Astrocyte (in vitro differentiated cells and primary cell): ENCODE measurements around the gene SH2D6. TPM values are rescaled to one million over a fixed set of nuclear protein-coding genes. Genes with fewer than 3 reads are reported as not detected.
"Not testable (repeated sequence)": the region's sequence is repeated elsewhere in the genome, so short reads cannot be mapped to it uniquely, and the experiment has no call there.

Source experiments
- DNase-seq: peaks from one replicate; pipeline ENCODE4 v3.0.0-alpha.2; 2010; ENCODE audit warnings: low read depth
- FAIRE-seq: peaks from 2 replicates; lab custom pipeline; 2011; peaks lifted over from hg19 to GRCh38; lab: Jason Lieb, UNC
- H2AFZ ChIP-seq: 2 replicates; pipeline ENCODE4 v1.6.0; 2012; ENCODE audit warnings: low read depth, low read length, inconsistent platforms
- H3K27ac ChIP-seq: 2 replicates; pipeline ENCODE4 v1.5.1; 2011; ENCODE audit warnings: low read depth, low read length, inconsistent platforms
- H3K27me3 ChIP-seq: 2 replicates; pipeline ENCODE4 v1.6.0; 2011; ENCODE audit warnings: low read length, inconsistent platforms; ENCODE audit not compliant: insufficient read depth
- H3K36me3 ChIP-seq: 2 replicates; pipeline ENCODE4 v1.5.1; 2011; ENCODE audit warnings: low read length, inconsistent platforms; ENCODE audit not compliant: insufficient read depth
- H3K4me1 ChIP-seq: 2 replicates; pipeline ENCODE4 v1.5.1; 2011; ENCODE audit warnings: low read length, inconsistent platforms; ENCODE audit not compliant: insufficient read depth
- H3K4me2 ChIP-seq: 2 replicates; pipeline ENCODE4 v1.6.0; 2012; ENCODE audit warnings: low read length, inconsistent platforms
- H3K4me3 ChIP-seq: 2 replicates; pipeline ENCODE4 v1.5.1; 2011; ENCODE audit warnings: low read depth, mild to moderate bottlenecking, low read length, inconsistent platforms; ENCODE audit not compliant: insufficient read depth
- H3K79me2 ChIP-seq: 2 replicates; pipeline ENCODE4 v1.6.0; 2012; ENCODE audit warnings: mild to moderate bottlenecking, low read length, inconsistent platforms; ENCODE audit not compliant: insufficient read depth
- H3K9ac ChIP-seq: 2 replicates; pipeline ENCODE4 v1.6.0; 2012; ENCODE audit warnings: mild to moderate bottlenecking, low read length, inconsistent platforms
- H3K9me3 ChIP-seq: 2 replicates; pipeline ENCODE4 v1.5.1; 2012; ENCODE audit warnings: low read depth, mild to moderate bottlenecking, low read length, inconsistent platforms; ENCODE audit not compliant: insufficient read depth
- H4K20me1 ChIP-seq: 2 replicates; pipeline ENCODE4 v1.6.0; 2012; ENCODE audit warnings: low read length, inconsistent platforms; ENCODE audit not compliant: insufficient read depth
- H3K27ac Mint-ChIP-seq: one replicate; pipeline ENCODE4 v1.8.0; 2021; ENCODE audit warnings: mild to moderate bottlenecking, mixed read lengths; ENCODE audit not compliant: unreplicated experiment
- H3K27me3 Mint-ChIP-seq: one replicate; pipeline ENCODE4 v1.8.0; 2021; ENCODE audit warnings: low read depth, mixed read lengths; ENCODE audit not compliant: unreplicated experiment
- H3K36me3 Mint-ChIP-seq: one replicate; pipeline ENCODE4 v1.8.0; 2021; ENCODE audit warnings: low read depth, mixed read lengths; ENCODE audit not compliant: unreplicated experiment
- H3K4me1 Mint-ChIP-seq: one replicate; pipeline ENCODE4 v1.8.0; 2021; ENCODE audit warnings: low read depth, mixed read lengths; ENCODE audit not compliant: unreplicated experiment
- H3K4me3 Mint-ChIP-seq: one replicate; pipeline ENCODE4 v1.8.0; 2021; ENCODE audit warnings: mild to moderate bottlenecking, moderate library complexity, mixed read lengths; ENCODE audit not compliant: unreplicated experiment
- H3K9me3 Mint-ChIP-seq: one replicate; pipeline ENCODE4 v1.8.0; 2021; ENCODE audit warnings: mild to moderate bottlenecking, mixed read lengths; ENCODE audit not compliant: unreplicated experiment
- CTCF ChIP-seq: IDR thresholded peaks from 2 replicates; pipeline ENCODE4 v1.5.1; 2011; ENCODE audit warnings: low read depth, mild to moderate bottlenecking, inconsistent platforms, low read length, moderate library complexity; ENCODE audit not compliant: insufficient read depth
- EZH2 ChIP-seq: IDR thresholded peaks from 2 replicates; pipeline ENCODE4 v1.6.1; 2012; ENCODE audit warnings: mild to moderate bottlenecking, low read length, inconsistent platforms; ENCODE audit not compliant: insufficient read depth
- total RNA-seq: library from RNA; stranded (reverse); gene quantifications from 2 replicates; pipeline ENCODE4 v1.2.1, GENCODE V29; 2021

SH2D6 gene
- total RNA-seq, 1 donor from 2014 or later: 0.64 TPM

GRCh38 chr2:85377083-85377482, 41.4 kb upstream of the SH2D6 start:
- TF ChIP-seq EZH2: no peak
- no peak for TF ChIP-seq CTCF
- Histone ChIP-seq H3K4me3 (no peak overlapping the region), H3K9me3 (no peaks in the 10 kb centered on the region), H3K4me1 (no peaks in the 10 kb centered on the region), H4K20me1 (no peaks in the 10 kb centered on the region), H3K27ac (no peak overlapping the region), H3K4me2 (no peak overlapping the region), H3K79me2 (no peaks in the 10 kb centered on the region), H3K36me3 (peaks cover 15% of the 10 kb centered on the region), H3K9ac (no peak overlapping the region), H2AFZ (no peak overlapping the region), H3K27me3 (no peaks in the 10 kb centered on the region)
- FAIRE-seq: no peak
- Mint-ChIP-seq H3K36me3 (peaks cover 47% of the 10 kb centered on the region), H3K4me3 (no peak overlapping the region), H3K27ac (no peak overlapping the region), H3K4me1 (peaks cover 2% of the 10 kb centered on the region), H3K27me3 (no peaks in the 10 kb centered on the region), H3K9me3 (peaks cover 15% of the 10 kb centered on the region)
- DNase-seq: no peak

- Histone ChIP-seq H2AFZ (no peak overlapping the region), H4K20me1 (no peaks in the 10 kb centered on the region), H3K4me2 (no peak overlapping the region), H3K79me2 (no peaks in the 10 kb centered on the region), H3K9ac (no peak overlapping the region), H3K9me3 (no peaks in the 10 kb centered on the region), H3K36me3 (peaks cover 15% of the 10 kb centered on the region), H3K4me3 (no peak overlapping the region), H3K4me1 (no peaks in the 10 kb centered on the region), H3K27ac (no peak overlapping the region), H3K27me3 (no peaks in the 10 kb centered on the region)
- H3K36me3 Mint-ChIP-seq: peaks cover 44% of the 10 kb centered on the region
- H3K27ac Mint-ChIP-seq: no peak overlapping the region
- H3K4me1 Mint-ChIP-seq: peaks cover 2% of the 10 kb centered on the region
- no peak overlapping the region for H3K4me3 Mint-ChIP-seq
- no peak for DNase-seq
- H3K9me3 Mint-ChIP-seq: peaks cover 15% of the 10 kb centered on the region
- no peak for TF ChIP-seq EZH2
- no peak for TF ChIP-seq CTCF
- FAIRE-seq: no peak
- no peaks in the 10 kb centered on the region for H3K27me3 Mint-ChIP-seq
Measured at GRCh38 chr2:85378257-85378656, 40.3 kb upstream of the SH2D6 start.

- no peak overlapping the region for H3K4me3 Mint-ChIP-seq
- Histone ChIP-seq H4K20me1 (no peaks in the 10 kb centered on the region), H3K9me3 (no peaks in the 10 kb centered on the region), H3K27ac (no peak overlapping the region), H3K36me3 (peaks cover 15% of the 10 kb centered on the region), H2AFZ (no peak overlapping the region), H3K79me2 (no peaks in the 10 kb centered on the region), H3K4me3 (no peak overlapping the region), H3K4me2 (no peak overlapping the region), H3K27me3 (no peaks in the 10 kb centered on the region), H3K9ac (no peak overlapping the region), H3K4me1 (no peaks in the 10 kb centered on the region)
- no peaks in the 10 kb centered on the region for H3K27me3 Mint-ChIP-seq
- H3K9me3 Mint-ChIP-seq: peaks cover 13% of the 10 kb centered on the region
- H3K36me3 Mint-ChIP-seq: peaks cover 43% of the 10 kb centered on the region
- no peak for FAIRE-seq
- no peak for TF ChIP-seq EZH2
- no peak for DNase-seq
- H3K4me1 Mint-ChIP-seq: peaks cover 4% of the 10 kb centered on the region
- no peak overlapping the region for H3K27ac Mint-ChIP-seq
Measured at GRCh38 chr2:85380048-85380447, 38.5 kb upstream of the SH2D6 start.

GRCh38 chr2:85383151-85383550, 35.4 kb upstream of the SH2D6 start:
- H4K20me1 ChIP-seq, H3K79me2 ChIP-seq, H3K4me3 ChIP-seq, H3K4me1 Mint-ChIP-seq, H3K27me3 ChIP-seq, H3K4me1 ChIP-seq, H3K36me3 ChIP-seq, H3K9ac ChIP-seq, H3K4me3 Mint-ChIP-seq, FAIRE-seq, DNase-seq, H3K9me3 ChIP-seq, H3K27ac Mint-ChIP-seq, H3K4me2 ChIP-seq, H3K27ac ChIP-seq, H3K27me3 Mint-ChIP-seq, H2AFZ ChIP-seq: not testable (repeated sequence)
- H3K36me3 Mint-ChIP-seq: peaks cover 39% of the 10 kb centered on the region
- H3K9me3 Mint-ChIP-seq: peaks cover 10% of the 10 kb centered on the region
